Measurements from ENCODE around the gene RNASE8. TPM values are rescaled to one million over a fixed set of nuclear protein-coding genes. Genes with fewer than 3 reads are reported as not detected.
A peak's percentile ranks its signal among the peaks of the same experiment; 100 is the strongest.

The RNASE8 gene
- total RNA-seq, 1 donor from 2014 or later: not detected

DNA sequence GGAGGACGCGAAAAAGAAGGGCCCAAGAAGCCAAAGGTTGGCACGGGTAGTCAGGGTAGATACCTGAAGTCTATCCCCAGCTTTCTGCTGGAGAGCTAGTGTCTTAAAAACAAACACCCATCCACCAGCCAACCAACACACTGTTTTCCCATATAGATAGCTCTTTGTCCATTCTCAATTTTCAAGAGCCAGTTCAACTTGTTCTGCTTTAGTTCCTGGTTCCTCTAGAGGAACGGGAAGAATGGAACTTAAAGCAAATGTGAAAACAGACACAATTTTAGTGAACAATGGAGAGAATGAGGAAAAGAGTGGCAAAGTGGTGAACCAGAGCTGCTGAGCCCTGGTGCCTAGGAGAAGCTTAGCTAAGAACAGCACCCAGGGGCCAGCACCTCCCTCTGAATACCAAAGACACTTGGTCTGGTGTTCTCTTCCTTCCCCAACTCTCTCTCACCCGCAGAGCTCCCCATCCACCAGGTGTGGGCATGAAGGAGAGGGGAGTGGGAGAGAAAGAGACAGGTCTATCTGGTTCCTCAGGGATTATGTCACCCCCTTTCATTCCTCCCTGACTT, 36.6 kb upstream of the RNASE8 start:
- Histone ChIP-seq H3K27me3 (peaks cover 59% of the 10 kb centered on the region), H3K4me3 (no peak overlapping the region), H2AFZ (replicated peaks) (no peak overlapping the region), H3K79me2 (ENCODE audit: low read depth) (no peaks in the 10 kb centered on the region), H3K4me2 (no peak overlapping the region), H4K20me1 (ENCODE audit: low read depth) (no peaks in the 10 kb centered on the region), H3K9ac (no peak overlapping the region), H3K9me3 (ENCODE audit: low read depth) (no peaks in the 10 kb centered on the region), H3K4me1 (peaks cover 2% of the 10 kb centered on the region), H3K36me3 (no peaks in the 10 kb centered on the region), H3K27ac (no peak overlapping the region), H3F3A (ENCODE audit: low read depth) (no peaks in the 10 kb centered on the region)
- Mint-ChIP-seq H3K27ac (no peak overlapping the region), H3K9me3 (peaks cover 2% of the 10 kb centered on the region), H3K27me3 (ENCODE audit: insufficient read depth, low read depth) (peaks cover 13% of the 10 kb centered on the region), H3K4me1 (peaks cover 11% of the 10 kb centered on the region), H3K36me3 (peaks cover 7% of the 10 kb centered on the region), H3K4me3 (no peak overlapping the region)
- TF ChIP-seq EZH2 (IDR thresholded peaks at IDR 0.05) (no peak), EZH2phosphoT487 (IDR thresholded peaks at IDR 0.05) (no peak)
- TF ChIP-seq, protein P1, sequence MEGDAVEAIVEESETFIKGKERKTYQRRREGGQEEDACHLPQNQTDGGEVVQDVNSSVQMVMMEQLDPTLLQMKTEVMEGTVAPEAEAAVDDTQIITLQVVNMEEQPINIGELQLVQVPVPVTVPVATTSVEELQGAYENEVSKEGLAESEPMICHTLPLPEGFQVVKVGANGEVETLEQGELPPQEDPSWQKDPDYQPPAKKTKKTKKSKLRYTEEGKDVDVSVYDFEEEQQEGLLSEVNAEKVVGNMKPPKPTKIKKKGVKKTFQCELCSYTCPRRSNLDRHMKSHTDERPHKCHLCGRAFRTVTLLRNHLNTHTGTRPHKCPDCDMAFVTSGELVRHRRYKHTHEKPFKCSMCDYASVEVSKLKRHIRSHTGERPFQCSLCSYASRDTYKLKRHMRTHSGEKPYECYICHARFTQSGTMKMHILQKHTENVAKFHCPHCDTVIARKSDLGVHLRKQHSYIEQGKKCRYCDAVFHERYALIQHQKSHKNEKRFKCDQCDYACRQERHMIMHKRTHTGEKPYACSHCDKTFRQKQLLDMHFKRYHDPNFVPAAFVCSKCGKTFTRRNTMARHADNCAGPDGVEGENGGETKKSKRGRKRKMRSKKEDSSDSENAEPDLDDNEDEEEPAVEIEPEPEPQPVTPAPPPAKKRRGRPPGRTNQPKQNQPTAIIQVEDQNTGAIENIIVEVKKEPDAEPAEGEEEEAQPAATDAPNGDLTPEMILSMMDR (IDR thresholded peaks at IDR 0.05): no peak
- DNase-seq (ENCODE audit: low spot score): no peak

DNA sequence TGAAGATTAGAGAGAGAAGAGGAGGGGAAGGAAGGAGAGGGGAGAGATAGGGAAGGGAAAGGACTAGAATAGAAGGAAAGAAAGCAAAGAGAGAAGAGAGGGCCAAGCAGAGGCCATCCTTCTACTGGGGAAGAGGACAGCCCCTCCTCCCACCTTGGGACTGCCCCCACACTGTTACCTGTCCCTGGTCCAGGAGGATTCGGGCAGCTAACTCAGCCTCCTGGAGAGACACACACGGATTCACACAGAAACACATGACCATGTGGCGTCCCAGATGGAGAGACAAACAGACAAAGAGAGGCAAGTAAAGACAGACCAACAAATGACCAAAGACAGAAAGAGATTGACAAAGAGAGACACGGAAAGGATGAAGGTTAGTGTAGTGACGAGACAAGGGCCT, 34.9 kb upstream of the RNASE8 start:
- Histone ChIP-seq H2AFZ (replicated peaks) (no peak overlapping the region), H3F3A (ENCODE audit: low read depth) (no peaks in the 10 kb centered on the region), H3K27ac (no peak overlapping the region), H4K20me1 (ENCODE audit: low read depth) (no peaks in the 10 kb centered on the region), H3K9me3 (ENCODE audit: low read depth) (no peaks in the 10 kb centered on the region), H3K36me3 (no peaks in the 10 kb centered on the region), H3K27me3 (peaks cover 75% of the 10 kb centered on the region), H3K4me2 (no peak overlapping the region), H3K79me2 (ENCODE audit: low read depth) (no peaks in the 10 kb centered on the region), H3K9ac (no peak overlapping the region), H3K4me1 (peaks cover 10% of the 10 kb centered on the region), H3K4me3 (no peak overlapping the region)
- no peak for DNase-seq (ENCODE audit: low spot score)
- peaks cover 15% of the 10 kb centered on the region for H3K4me1 Mint-ChIP-seq
- H3K4me3 Mint-ChIP-seq: peak overlapping the region; percentile 30
- H3K36me3 Mint-ChIP-seq: peaks cover 7% of the 10 kb centered on the region
- H3K27me3 Mint-ChIP-seq (ENCODE audit: insufficient read depth, low read depth): peaks cover 19% of the 10 kb centered on the region
- no peak for TF ChIP-seq EZH2 (IDR thresholded peaks at IDR 0.05)
- no peak for TF ChIP-seq EZH2phosphoT487 (IDR thresholded peaks at IDR 0.05)
- TF ChIP-seq, protein P1 (IDR thresholded peaks at IDR 0.05): no peak
- peaks cover 2% of the 10 kb centered on the region for H3K9me3 Mint-ChIP-seq
- no peak overlapping the region for H3K27ac Mint-ChIP-seq

DNA sequence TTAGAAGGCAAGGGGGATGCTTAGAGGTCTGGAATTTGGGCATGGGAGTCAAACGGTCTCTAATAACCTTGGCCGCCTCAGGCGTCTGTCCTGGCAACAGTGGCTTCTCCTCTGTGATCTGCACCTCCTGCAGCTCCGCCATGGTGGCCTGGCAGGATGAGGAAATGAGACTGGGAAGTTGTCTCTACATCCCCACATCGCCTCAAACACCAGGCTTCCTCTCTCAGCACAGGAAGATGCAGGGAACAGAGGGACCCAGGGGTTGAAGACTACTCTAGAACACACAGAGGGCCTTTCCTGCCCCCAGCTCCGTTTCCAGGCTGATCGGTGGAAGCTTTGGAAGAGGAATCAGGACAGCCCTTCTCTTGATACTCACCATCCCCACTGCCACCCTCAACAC, 34.4 kb upstream of the RNASE8 start:
- peaks cover 19% of the 10 kb centered on the region for H3K27me3 Mint-ChIP-seq (ENCODE audit: insufficient read depth, low read depth)
- Histone ChIP-seq H3K27me3 (peaks cover 80% of the 10 kb centered on the region), H3F3A (ENCODE audit: low read depth) (no peaks in the 10 kb centered on the region), H4K20me1 (ENCODE audit: low read depth) (no peaks in the 10 kb centered on the region), H3K4me3 (no peak overlapping the region), H3K36me3 (no peaks in the 10 kb centered on the region), H3K9ac (no peak overlapping the region), H3K4me1 (peaks cover 10% of the 10 kb centered on the region), H3K79me2 (ENCODE audit: low read depth) (no peaks in the 10 kb centered on the region), H3K4me2 (no peak overlapping the region), H3K27ac (no peak overlapping the region), H2AFZ (replicated peaks) (no peak overlapping the region), H3K9me3 (ENCODE audit: low read depth) (no peaks in the 10 kb centered on the region)
- peaks cover 15% of the 10 kb centered on the region for H3K4me1 Mint-ChIP-seq
- TF ChIP-seq EZH2phosphoT487 (IDR thresholded peaks at IDR 0.05) (no peak), EZH2 (IDR thresholded peaks at IDR 0.05) (no peak)
- TF ChIP-seq, protein P1 (IDR thresholded peaks at IDR 0.05): no peak
- DNase-seq (ENCODE audit: low spot score): no peak
- H3K27ac Mint-ChIP-seq: no peak overlapping the region
- H3K36me3 Mint-ChIP-seq: peaks cover 7% of the 10 kb centered on the region
- peak overlapping the region; percentile 30 for H3K4me3 Mint-ChIP-seq
- peaks cover 2% of the 10 kb centered on the region for H3K9me3 Mint-ChIP-seq

Measured in neural progenitor cell (in vitro differentiated cells).